K562 (cell line): ENCODE measurements around the gene SERPINB12.

ENCODE experiments used
- CBX1 ChIP-seq: sonication (generic); IDR thresholded peaks from 2 replicates; pipeline ENCODE4 v1.6.1; 2016; ENCODE audit warnings: antibody characterized with exemption, low read depth, mild to moderate bottlenecking
- GABPB1 ChIP-seq: sonication (generic); formaldehyde crosslinking; IDR thresholded peaks from 2 replicates; pipeline ENCODE4 v1.8.0; 2022; ENCODE audit warnings: mild to moderate bottlenecking, missing genetic modification reagents
- GTF2F1 ChIP-seq: IDR thresholded peaks from 2 replicates; pipeline ENCODE4 v1.6.1; 2011; ENCODE audit warnings: low read depth, low read length, improper control_type of control experiment
- HMGN3 ChIP-seq: IDR thresholded peaks from 2 replicates; pipeline ENCODE4 v1.6.1; 2011; ENCODE audit warnings: borderline replicate concordance, low read depth, mild to moderate bottlenecking, mixed read lengths, low read length; ENCODE audit not compliant: insufficient read length; ENCODE audit errors: extremely low read depth
- PCBP1 ChIP-seq: fragments of 200-400 bp; formaldehyde crosslinking; IDR thresholded peaks from 2 replicates; pipeline ENCODE4 v1.6.1; 2018; ENCODE audit warnings: mild to moderate bottlenecking, low read depth, low read length; ENCODE audit not compliant: poor library complexity, severe bottlenecking
- RFX1 ChIP-seq: fragments of 450-650 bp; IDR thresholded peaks from 2 replicates; pipeline ENCODE4 v1.6.1; 2016; ENCODE audit warnings: mild to moderate bottlenecking, moderate library complexity
- SOX6 ChIP-seq: fragments of 450-650 bp; IDR thresholded peaks from 2 replicates; pipeline ENCODE4 v1.6.1; 2014; ENCODE audit warnings: mild to moderate bottlenecking
- YBX1 ChIP-seq: fragments of 450-650 bp; IDR thresholded peaks from 2 replicates; pipeline ENCODE4 v1.7.1; 2016; ENCODE audit warnings: mild to moderate bottlenecking
- ZNF3 ChIP-seq: fragments of 250-450 bp; sonication (Bioruptor Pico); IDR thresholded peaks from 2 replicates; pipeline ENCODE4 v1.5.0; 2021; ENCODE audit warnings: mild to moderate bottlenecking, moderate library complexity
- TF ChIP-seq, protein P1 (sequence below): fragments of 250-450 bp; sonication (Bioruptor Pico); IDR thresholded peaks from 2 replicates; pipeline ENCODE4 v1.5.0; 2021

DNA sequence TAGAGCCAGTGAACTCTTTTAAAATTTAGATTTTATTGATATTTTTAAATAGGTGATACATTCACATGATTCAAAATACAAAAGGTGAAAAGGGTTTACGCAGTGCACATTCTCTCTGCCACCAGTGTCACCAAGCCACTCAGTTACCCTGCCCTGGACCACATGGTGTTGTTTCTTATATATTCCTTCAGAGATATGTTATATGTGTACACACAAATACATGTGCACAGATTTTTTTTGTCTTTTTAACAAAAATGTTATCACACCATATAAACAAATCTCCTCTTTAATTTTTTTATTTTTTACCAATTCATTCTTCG lies 75.7 kb downstream of the SERPINB12 start:
- TF ChIP-seq YBX1 (no peak), HMGN3 (no peak), CBX1 (no peak), GTF2F1 (no peak), RFX1 (no peak), GABPB1 (no peak), PCBP1 (no peak), ZNF3 (CRISPR knock-in tag) (no peak), SOX6 (no peak)
- TF ChIP-seq, protein P1, sequence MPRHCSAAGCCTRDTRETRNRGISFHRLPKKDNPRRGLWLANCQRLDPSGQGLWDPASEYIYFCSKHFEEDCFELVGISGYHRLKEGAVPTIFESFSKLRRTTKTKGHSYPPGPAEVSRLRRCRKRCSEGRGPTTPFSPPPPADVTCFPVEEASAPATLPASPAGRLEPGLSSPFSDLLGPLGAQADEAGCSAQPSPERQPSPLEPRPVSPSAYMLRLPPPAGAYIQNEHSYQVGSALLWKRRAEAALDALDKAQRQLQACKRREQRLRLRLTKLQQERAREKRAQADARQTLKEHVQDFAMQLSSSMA, result no peak
